HUDEP-2 (cell line): ENCODE measurements around the gene INPP4A.
A peak's percentile ranks its signal among the peaks of the same experiment; 100 is the strongest.
"Not testable (repeated sequence)": the region's sequence is repeated elsewhere in the genome, so short reads cannot be mapped to it uniquely, and the experiment has no call there.

Source experiments
- DNase-seq, 76 experiments: peaks; one replicate each; lab custom pipeline; 2025; ENCODE audit not compliant: unreplicated experiment in 76 of 76; lab: John Stamatoyannopoulos, UW

Gene INPP4A

DNA sequence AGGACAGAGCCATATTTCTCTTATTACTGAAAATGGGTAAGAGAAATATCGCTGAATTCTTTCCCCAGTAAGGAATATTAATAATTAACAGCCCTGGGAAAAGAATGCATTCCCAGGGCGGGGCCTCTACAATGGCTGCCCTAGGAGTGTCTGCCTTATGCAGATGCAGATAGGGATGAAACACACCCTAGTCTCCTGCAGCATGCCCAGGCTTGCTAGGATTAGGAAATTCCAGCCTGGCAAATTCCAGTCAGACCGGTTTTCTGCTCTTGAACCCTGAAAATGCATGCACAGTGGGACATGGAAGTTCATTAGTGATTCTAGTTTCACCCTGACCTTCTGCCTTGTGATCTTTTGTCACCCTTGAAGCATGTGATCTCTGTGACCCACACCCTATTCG, 9.0 kb upstream of the INPP4A start:
- not testable (repeated sequence) for DNase-seq

- no peak for DNase-seq
Measured at GRCh38 chr2:98436734-98437133, 7.9 kb upstream of the INPP4A start.

GRCh38 chr2:98438190-98439133, 6.2 kb upstream of the INPP4A start:
- no peak for DNase-seq

GRCh38 chr2:98441706-98442450, 2.8 kb upstream of the INPP4A start:
- DNase-seq = peak in 2 of 76 experiments; percentile 7 to 10

GRCh38 chr2:98442488-98442887, 2.2 kb upstream of the INPP4A start:
- no peak for DNase-seq

DNA sequence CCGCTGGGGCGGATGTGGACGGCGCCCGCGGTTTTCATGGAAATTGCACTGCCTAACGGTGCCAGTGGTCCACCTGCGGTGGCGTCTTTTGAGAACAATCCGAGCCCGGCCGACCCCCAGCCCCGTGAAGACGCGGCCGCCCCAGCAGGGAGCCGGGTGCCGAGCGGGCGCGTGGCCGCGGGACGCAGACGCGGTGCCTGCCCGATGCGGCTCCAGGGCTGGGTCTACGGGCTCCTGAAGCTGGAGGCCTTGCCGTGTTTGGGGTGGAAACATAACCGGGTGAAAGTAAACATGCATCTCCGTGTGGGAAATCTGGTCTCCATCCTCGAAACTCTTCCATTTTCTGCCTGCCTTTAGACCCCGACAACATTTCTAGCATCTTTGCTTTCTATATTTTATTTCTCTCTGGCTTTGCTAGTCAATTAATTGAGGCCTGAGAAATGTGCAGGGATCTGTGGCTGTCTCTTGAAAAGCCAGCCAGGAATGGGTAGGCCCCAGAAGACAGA, 572 bp downstream of the INPP4A start:
- no peak for DNase-seq

- DNase-seq = peak in 7 of 76 experiments; percentile 6 to 37 (median 31)
Measured at GRCh38 chr2:98445683-98446581, 1.3 kb downstream of the INPP4A start.

DNA sequence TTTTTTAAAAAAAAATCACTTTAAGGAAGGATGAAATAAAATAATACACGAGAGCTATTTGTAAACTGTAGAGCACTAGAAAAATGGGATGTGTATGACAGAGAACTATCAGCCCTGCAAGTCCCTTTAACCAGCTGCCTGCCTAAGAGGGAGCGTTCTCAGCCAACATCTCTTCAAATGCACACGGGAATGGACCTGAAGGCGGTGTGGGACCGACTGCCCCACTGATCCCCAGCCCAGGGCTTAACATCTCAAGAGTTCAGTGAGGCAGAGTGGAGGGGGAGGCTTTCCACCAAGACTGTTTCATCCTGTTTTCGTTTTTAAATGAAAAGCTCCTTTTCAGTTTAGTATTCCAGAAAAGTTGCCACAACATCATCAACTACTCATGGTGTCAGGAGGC, 2.2 kb downstream of the INPP4A start:
- no peak for DNase-seq

- peak in 8 of 76 experiments; percentile 3 to 47 (median 31) for DNase-seq
Measured at GRCh38 chr2:98448441-98449145, 3.9 kb downstream of the INPP4A start.

DNA sequence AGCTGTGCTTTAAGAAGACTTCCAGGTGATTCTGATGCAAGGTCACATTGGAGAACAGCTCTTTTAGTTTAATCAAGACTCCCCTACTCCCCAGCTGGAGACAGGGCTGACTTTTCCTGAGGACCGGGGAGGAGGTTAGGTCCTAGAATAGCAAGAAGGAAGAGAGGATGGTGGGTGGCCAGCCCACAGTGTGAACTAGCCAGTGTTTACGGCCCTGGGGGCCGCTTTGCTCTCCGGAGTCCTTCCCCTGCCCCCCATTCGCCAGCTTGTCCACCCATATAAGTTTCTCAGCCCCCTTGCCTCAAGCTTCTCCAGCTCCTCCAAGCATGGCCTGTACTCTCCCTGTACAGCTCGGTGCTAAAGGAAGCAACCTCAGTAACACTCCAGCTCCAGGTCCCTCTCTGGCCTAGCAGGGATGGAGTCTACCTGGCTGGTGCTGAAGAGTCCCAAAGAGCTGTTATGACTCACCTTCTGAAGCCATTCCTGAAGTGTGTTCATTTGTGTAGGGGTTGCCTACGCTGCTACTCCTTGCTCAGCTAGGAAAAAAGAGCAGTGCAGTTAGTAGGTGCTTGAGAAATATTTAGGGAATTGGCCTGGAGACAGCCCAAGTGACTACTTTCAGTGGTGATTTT, 7.9 kb downstream of the INPP4A start:
- no peak for DNase-seq

DNA sequence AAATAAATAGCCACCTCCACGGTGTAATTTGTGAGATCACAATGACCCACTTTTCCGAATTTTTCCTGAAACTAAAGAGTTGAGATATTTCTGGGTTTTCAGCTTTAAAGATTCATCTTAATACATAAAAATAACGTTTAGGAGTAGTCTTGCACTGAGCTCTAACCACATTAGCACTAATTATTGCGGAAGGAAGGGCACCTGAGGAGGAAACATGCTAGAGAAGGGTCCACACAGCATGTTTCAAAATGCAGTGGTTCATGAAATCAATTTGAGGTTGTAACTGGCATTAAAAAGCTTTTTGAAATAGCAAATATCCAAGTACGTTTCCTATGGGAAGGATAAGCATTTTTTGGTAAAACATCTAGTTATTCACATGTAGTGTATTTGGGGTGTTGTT, 8.4 kb downstream of the INPP4A start:
- DNase-seq = no peak

DNA sequence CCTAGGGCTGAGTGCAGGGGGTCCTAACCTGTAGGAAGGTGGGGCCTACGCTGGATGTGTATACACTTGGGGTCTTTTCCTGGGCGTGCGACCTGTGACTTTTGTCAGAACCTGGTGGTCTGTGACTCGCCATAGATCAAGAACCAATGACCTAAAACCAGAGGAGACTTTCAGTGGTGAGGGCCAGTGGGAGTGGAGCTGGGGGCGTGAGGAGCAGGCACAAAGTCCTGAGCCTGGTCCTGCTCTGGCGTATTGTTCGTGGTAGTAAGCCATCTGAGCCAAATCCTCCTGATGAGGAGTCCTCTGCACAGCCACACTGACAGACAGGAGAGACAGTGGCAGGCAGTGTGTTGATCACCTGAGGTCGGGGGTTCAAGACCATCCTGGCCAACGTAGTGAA, 8.9 kb downstream of the INPP4A start:
- DNase-seq = no peak

- no peak for DNase-seq
Measured at GRCh38 chr2:98454073-98454472, 9.4 kb downstream of the INPP4A start.

GRCh38 chr2:98454500-98455235, 10.0 kb downstream of the INPP4A start:
- DNase-seq = peak in 2 of 76 experiments; percentile 3 to 12

DNA sequence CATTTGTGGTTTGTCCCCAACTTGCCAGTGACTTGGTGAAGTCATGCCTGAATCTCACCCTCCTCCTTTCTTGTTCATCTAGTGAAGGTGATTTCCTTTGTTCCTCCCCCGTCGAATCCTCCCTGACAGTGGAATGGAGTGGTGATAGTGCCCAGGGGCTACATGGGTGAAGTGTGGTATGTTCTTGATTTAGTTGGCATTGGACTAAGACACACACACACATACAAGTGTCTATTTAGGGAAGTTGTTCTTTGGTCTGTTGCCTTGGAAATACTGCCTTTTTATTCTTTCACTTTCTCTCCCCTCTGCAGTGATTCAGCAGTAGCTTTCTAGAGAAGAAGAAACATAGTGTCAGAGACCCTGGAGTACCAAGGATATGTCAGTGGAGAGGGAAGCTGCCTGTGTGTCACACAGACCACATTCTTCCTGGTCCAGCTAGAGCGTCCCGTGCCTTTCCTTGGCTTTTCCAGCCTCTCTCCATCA, 10.9 kb downstream of the INPP4A start:
- no peak for DNase-seq

DNA sequence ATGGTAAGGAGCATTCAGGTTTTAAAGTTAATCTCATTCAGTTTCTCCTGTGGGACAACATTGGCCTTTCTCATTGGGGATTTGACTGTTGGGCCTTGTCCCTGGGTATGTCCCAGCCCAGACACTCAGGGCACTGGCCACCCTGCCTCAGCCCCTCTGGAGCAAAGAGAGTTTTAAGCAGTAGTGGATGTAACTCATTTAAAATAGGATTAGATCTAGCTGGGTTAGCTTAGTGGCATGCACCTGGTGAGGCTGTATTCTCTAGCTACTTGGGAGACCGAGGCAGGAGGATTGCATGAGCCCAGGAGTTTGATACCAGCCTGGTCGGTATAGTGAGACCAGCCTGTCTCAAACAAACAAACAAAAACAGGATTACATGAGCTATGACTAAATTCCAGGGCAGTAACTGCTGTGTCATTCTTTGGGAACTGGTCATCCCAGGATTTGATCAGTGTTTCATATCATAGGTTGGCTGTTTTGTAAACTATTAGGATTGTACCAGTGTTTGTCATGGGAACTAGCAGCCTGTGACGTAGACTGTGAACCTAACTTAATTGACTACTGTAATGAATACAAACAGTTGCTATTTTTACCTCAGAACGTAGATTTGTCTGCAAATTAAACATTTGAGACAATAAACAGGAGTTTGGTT, 12.5 kb downstream of the INPP4A start:
- DNase-seq = no peak

DNA sequence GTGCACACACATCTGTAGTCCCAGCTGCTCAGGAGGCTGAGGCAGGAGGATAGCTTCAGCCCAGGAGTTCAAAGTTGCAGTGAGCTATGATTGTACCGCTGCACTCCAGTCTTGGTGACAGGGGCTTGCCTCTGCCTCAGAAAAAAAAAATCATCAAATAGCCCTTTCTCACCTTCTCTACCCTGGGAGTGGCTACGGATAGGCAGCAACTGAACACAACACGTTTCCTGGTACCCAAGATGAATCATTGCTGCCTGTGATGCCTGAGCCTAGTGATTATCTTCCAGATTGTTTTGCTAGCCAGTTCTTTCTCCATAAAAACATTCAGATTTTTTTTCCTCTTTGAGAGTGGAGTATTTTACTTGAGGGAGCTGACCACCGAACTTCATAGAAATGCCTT, 13.5 kb downstream of the INPP4A start:
- DNase-seq = no peak
